Skeletal muscle tissue (tissue), 4 donors: ENCODE results near the gene ATG7. TPM values are rescaled to one million over a fixed set of nuclear protein-coding genes. Genes with fewer than 3 reads are reported as not detected.
A peak's percentile ranks its signal among the peaks of the same experiment; 100 is the strongest.
"Not testable (repeated sequence)": the region's sequence is repeated elsewhere in the genome, so short reads cannot be mapped to it uniquely, and the experiment has no call there.

Experiments used
- H3K27ac ChIP-seq: one replicate; pipeline ENCODE4 v1.7.0; 2013; ENCODE audit warnings: mild to moderate bottlenecking, low read depth, low read length, inconsistent platforms
- H3K27me3 ChIP-seq, 3 donors: one replicate each; pipeline ENCODE4 v1.7.0; 2013; ENCODE audit warnings: low read length in 3 of 3; ENCODE audit not compliant: control insufficient read depth in 3 of 3, insufficient read depth in 3 of 3
- H3K36me3 ChIP-seq, 3 donors: one replicate each; pipeline ENCODE4 v1.7.0; 2013; ENCODE audit warnings: low read length in 3 of 3; ENCODE audit not compliant: control insufficient read depth in 3 of 3, insufficient read depth in 3 of 3
- H3K4me1 ChIP-seq, 3 donors: one replicate each; pipeline ENCODE4 v1.7.0; 2013; ENCODE audit warnings: low read length in 3 of 3, mild to moderate bottlenecking in 3 of 3; ENCODE audit not compliant: control insufficient read depth in 3 of 3, insufficient read depth in 3 of 3
- H3K4me3 ChIP-seq, 3 donors: one replicate each; pipeline ENCODE4 v1.7.0; 2013; ENCODE audit warnings: low read length in 3 of 3
- H3K9ac ChIP-seq, 3 donors: one replicate each; pipeline ENCODE4 v1.7.0; 2013; ENCODE audit warnings: low read length in 3 of 3, mild to moderate bottlenecking in 3 of 3, moderate library complexity in 2 of 3, low read depth in 1 of 3
- H3K9me3 ChIP-seq, 3 donors: one replicate each; pipeline ENCODE4 v1.7.0; 2013; ENCODE audit warnings: low read length in 3 of 3; ENCODE audit not compliant: control insufficient read depth in 3 of 3
- total RNA-seq: library from RNA; depleted of rRNA; stranded (reverse); fragments of >200 nt; gene quantifications from one replicate; pipeline ENCODE4 v1.2.3, GENCODE V29; 2014
- donor health status: Osteomylitis.

ATG7 gene
- total RNA-seq, 1 donor from 2014 or later: 48.0 TPM

GRCh38 chr3:11570789-11571495 lies 298.7 kb downstream of the ATG7 start:
- Histone ChIP-seq H3K4me3 (no peak overlapping the region), H3K27me3 (no peaks in the 10 kb centered on the region), H3K9me3 (no peaks in the 10 kb centered on the region), H3K27ac (peak overlapping the region; percentile 54), H3K36me3 (peaks cover 7 to 16% (median 13%) of the 10 kb centered on the region in 3 donors), H3K9ac (no peak overlapping the region), H3K4me1 (peaks cover 31 to 51% (median 38%) of the 10 kb centered on the region in 3 donors)

- peaks cover 39 to 52% (median 40%) of the 10 kb centered on the region in 3 donors for H3K4me1 ChIP-seq
- not testable (repeated sequence) for H3K9ac ChIP-seq, H3K9me3 ChIP-seq, H3K4me3 ChIP-seq, H3K27me3 ChIP-seq, H3K36me3 ChIP-seq, H3K27ac ChIP-seq
Observed at GRCh38 chr3:11572660-11573059, 300.5 kb downstream of the ATG7 start.

- Histone ChIP-seq H3K9me3 (no peaks in the 10 kb centered on the region), H3K27me3 (no peaks in the 10 kb centered on the region), H3K4me3 (no peak overlapping the region), H3K4me1 (peaks cover 18 to 34% (median 21%) of the 10 kb centered on the region in 3 donors), H3K9ac (no peak overlapping the region), H3K36me3 (peaks cover 4 to 7% (median 6%) of the 10 kb centered on the region in 3 donors), H3K27ac (no peak overlapping the region)
Observed at GRCh38 chr3:11574981-11575669, 302.9 kb downstream of the ATG7 start.

DNA sequence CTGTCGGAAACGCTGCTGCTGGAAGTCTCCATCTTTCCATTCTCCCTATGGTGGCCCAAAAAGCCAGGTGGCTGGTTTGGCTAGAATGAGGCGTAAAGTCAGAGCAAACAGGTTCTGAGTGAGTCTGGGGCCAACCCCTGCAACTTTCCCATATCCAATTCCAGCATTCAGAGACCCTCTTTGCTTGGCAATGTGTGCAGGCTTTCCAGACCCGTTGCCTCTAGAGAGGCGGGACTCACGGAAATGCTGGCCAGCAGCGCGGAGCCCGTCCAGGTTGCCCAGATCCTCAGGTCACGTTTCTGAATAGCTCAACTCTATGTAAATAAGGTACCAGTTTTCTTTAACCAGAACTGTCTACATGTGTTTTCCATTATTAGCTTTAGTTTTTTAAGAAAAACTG lies 303.5 kb downstream of the ATG7 start:
- H3K36me3 ChIP-seq: peaks cover 4 to 7% (median 6%) of the 10 kb centered on the region in 3 donors
- H3K4me3 ChIP-seq: no peak overlapping the region
- H3K27ac ChIP-seq: no peak overlapping the region
- H3K4me1 ChIP-seq: peaks cover 12 to 31% (median 17%) of the 10 kb centered on the region in 3 donors
- H3K27me3 ChIP-seq: no peaks in the 10 kb centered on the region
- no peaks in the 10 kb centered on the region for H3K9me3 ChIP-seq
- H3K9ac ChIP-seq: no peak overlapping the region

- H3K9ac ChIP-seq: peak overlapping the region in 1 of 3 donors; percentile 8
- H3K4me1 ChIP-seq: peaks cover 10 to 29% (median 16%) of the 10 kb centered on the region in 3 donors
- H3K36me3 ChIP-seq: peaks cover 4 to 7% (median 6%) of the 10 kb centered on the region in 3 donors
- no peaks in the 10 kb centered on the region for H3K9me3 ChIP-seq
- no peak overlapping the region for H3K27ac ChIP-seq
- no peaks in the 10 kb centered on the region for H3K27me3 ChIP-seq
- H3K4me3 ChIP-seq: peak overlapping the region in 1 of 3 donors; percentile 13
Observed at GRCh38 chr3:11576453-11576852, 304.3 kb downstream of the ATG7 start.

- Histone ChIP-seq H3K27ac (no peak overlapping the region), H3K36me3 (peaks cover 0 to 7% (median 6%) of the 10 kb centered on the region in 3 donors), H3K9ac (no peak overlapping the region), H3K4me1 (peaks cover 26 to 46% (median 33%) of the 10 kb centered on the region in 3 donors), H3K27me3 (no peaks in the 10 kb centered on the region), H3K9me3 (no peaks in the 10 kb centered on the region), H3K4me3 (no peak overlapping the region)
Observed at GRCh38 chr3:11578169-11578568, 306.0 kb downstream of the ATG7 start.

DNA sequence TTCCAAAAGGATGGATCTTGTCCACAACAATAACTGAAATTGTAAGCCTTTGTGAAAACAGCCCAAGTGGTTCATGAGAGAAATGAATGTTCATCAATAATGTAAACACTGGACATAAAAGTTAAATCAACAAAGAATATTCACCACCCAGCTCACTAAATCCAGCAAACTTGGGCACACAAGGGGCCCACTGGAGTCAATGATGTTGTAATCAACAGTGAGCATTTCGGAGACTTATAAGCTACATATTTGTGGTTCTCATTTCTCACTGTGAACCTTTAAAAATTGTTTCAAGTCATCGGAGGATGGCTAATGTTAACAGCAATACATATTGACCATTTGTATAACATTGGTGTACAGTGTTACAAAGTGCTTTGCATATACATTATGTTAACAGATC lies 308.4 kb downstream of the ATG7 start:
- peaks cover 30 to 52% (median 39%) of the 10 kb centered on the region in 3 donors for H3K4me1 ChIP-seq
- H3K4me3 ChIP-seq: no peak overlapping the region
- H3K27me3 ChIP-seq: no peaks in the 10 kb centered on the region
- no peak overlapping the region for H3K27ac ChIP-seq
- H3K9me3 ChIP-seq: no peaks in the 10 kb centered on the region
- H3K9ac ChIP-seq: no peak overlapping the region
- no peaks in the 10 kb centered on the region for H3K36me3 ChIP-seq

GRCh38 chr3:11581237-11582190 lies 309.3 kb downstream of the ATG7 start:
- H3K27ac ChIP-seq: peak overlapping the region; percentile 66
- H3K4me1 ChIP-seq: peaks cover 28 to 48% (median 37%) of the 10 kb centered on the region in 3 donors
- peak overlapping the region; percentile 49 to 77 (median 58) for H3K4me3 ChIP-seq
- no peaks in the 10 kb centered on the region for H3K27me3 ChIP-seq
- H3K36me3 ChIP-seq: no peaks in the 10 kb centered on the region
- peak overlapping the region; percentile 42 to 80 (median 50) for H3K9ac ChIP-seq
- H3K9me3 ChIP-seq: no peaks in the 10 kb centered on the region

DNA sequence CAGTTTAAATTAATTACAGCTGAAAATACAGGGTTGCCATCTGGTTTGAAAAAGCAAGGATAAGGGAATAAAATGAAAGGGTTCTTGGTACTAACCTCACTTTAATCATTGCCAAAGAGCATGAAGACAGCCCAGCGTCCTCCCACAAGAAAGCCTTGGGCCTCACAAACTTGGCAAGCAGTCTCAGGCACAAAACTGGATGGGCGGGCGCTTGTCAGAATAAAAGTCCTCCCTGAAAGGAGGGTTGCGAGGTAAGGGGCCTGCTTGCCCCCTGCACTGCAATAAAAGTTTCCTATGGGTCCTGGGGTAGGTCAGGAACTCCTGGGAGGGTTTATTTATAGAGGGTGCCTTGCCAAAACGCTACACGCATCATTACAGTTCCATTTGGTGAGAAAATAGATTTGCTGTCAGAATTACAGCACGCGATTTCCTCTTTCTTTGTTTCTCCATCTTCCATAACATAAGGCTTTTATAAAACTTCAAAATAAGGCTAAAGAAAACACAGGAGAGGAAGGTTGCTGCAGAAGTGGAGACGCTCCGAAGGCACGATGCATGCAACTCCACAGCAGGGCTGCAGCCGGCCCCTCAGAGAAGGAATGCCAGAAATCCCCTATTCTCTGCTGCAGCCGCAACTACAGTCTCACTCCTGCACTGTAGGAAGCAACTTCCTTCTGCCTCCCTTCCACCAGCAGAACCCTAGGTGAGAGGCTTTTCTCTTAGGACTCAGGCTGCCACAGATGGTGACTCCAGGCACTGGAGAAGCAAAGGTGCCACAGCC lies 310.2 kb downstream of the ATG7 start:
- Histone ChIP-seq H3K36me3 (no peaks in the 10 kb centered on the region), H3K27ac (peak overlapping the region; percentile 66), H3K27me3 (no peaks in the 10 kb centered on the region), H3K4me3 (peak overlapping the region; percentile 49 to 77 (median 58)), H3K9ac (peak overlapping the region; percentile 42 to 80 (median 50)), H3K4me1 (peaks cover 29 to 46% (median 39%) of the 10 kb centered on the region in 3 donors), H3K9me3 (no peaks in the 10 kb centered on the region)
